Heart left ventricle (tissue), 16 donors: ENCODE data around the gene STEAP3. TPM values are rescaled to one million over a fixed set of nuclear protein-coding genes. Genes with fewer than 3 reads are reported as not detected.

ENCODE experiments used
- ATAC-seq, 4 donors: fragments of 200-7000 bp; cut with Tn5 transposase; one replicate each; pipeline ENCODE4 v1.9.1; 2020 to 2022; ENCODE audit warnings: moderate library complexity in 4 of 4, mild to moderate bottlenecking in 3 of 4, moderate number of reproducible peaks in 1 of 4
- DNase-seq, 5 donors: peaks; one replicate each; pipeline ENCODE4 v3.0.0-alpha.2; 2020
- H3K27ac ChIP-seq, 12 donors: fragments of 200-600 bp; sonication (generic) in 4 of 12; one replicate each; pipeline versions ENCODE4 v1.5.0 to v1.8.0; 2016 to 2022; ENCODE audit warnings: mild to moderate bottlenecking in 2 of 12
- H3K27me3 ChIP-seq, 9 donors: fragments of 200-600 bp; sonication (generic) in 2 of 9; one replicate each; pipeline versions ENCODE4 v1.5.1 to v1.8.0; 2016 to 2022; ENCODE audit warnings: mild to moderate bottlenecking in 3 of 9
- H3K36me3 ChIP-seq, 9 donors: fragments of 200-600 bp; sonication (generic) in 2 of 9; one replicate each; pipeline versions ENCODE4 v1.5.0 to v1.8.0; 2018 to 2022; ENCODE audit warnings: mild to moderate bottlenecking in 2 of 9
- H3K4me1 ChIP-seq, 12 donors: fragments of 200-600 bp; sonication (generic) in 4 of 12; one replicate each; pipeline versions ENCODE4 v1.5.0 to v1.8.0; 2016 to 2022; ENCODE audit warnings: mild to moderate bottlenecking in 3 of 12
- H3K4me3 ChIP-seq, 12 donors: fragments of 200-600 bp; sonication (generic) in 4 of 12; one replicate each; pipeline versions ENCODE4 v1.5.0 to v1.8.0; 2017 to 2022; ENCODE audit warnings: mild to moderate bottlenecking in 9 of 12, moderate library complexity in 4 of 12
- H3K9me3 ChIP-seq, 12 donors: fragments of 200-600 bp; sonication (generic) in 4 of 12; one replicate each; pipeline versions ENCODE4 v1.5.0 to v1.8.0; 2016 to 2022; ENCODE audit warnings: mild to moderate bottlenecking in 1 of 12
- POLR2A ChIP-seq, 2 donors: fragments of 450-650 bp; IDR thresholded peaks; one replicate each; pipeline ENCODE4 v1.6.1; 2017; ENCODE audit warnings: antibody characterized with exemption in 2 of 2, mild to moderate bottlenecking in 2 of 2, moderate library complexity in 2 of 2
- WGBS, 4 donors: extraction: QIAGEN DNeasy Blood & Tissue Kit in 2 of 4; methylation state at CpG; one replicate each; pipeline versions ENCODE4 v1.1.5 to v1.1.7; 2013 to 2018; 5-methylcytosine and 5-hydroxymethylcytosine counted together
- intact Hi-C, 10 donors: fragments of 100-400 bp; cut with DNase I; formaldehyde crosslinking; loops; one replicate each; pipeline versions ENCODE4 v1.11.1 to v1.14.2; 2022
- polyA plus RNA-seq, 2 donors: library from polyadenylated mRNA; stranded (reverse); fragments of 200-250 nt; gene quantifications; one replicate each; pipeline ENCODE4 v1.2.3, GENCODE V29; 2013
- total RNA-seq, 9 donors: library from RNA; depleted of rRNA in 2 of 9; stranded (reverse); fragments of >200 nt in 2 of 9; fragmentation: NEBNext Ultra II Directional in 3 of 9; extraction: Animal tissue kit (Norgen Biotek cat#: 25700) in 3 of 9; gene quantifications; one replicate each; pipeline versions ENCODE4 v1.1.0 to v1.2.4, GENCODE V29; 2016 to 2023
- TF ChIP-seq, protein P1 (sequence below), 12 donors: fragments of 200-600 bp; sonication (generic) in 4 of 12; IDR thresholded peaks; one replicate each; pipeline versions ENCODE4 v1.5.0 to v1.8.0; 2018 to 2022; ENCODE audit warnings: antibody characterized with exemption in 12 of 12, mild to moderate bottlenecking in 5 of 12
- donor health status: ischemic (EF 13 %, LVEDD 7.1; RV severe dilation, severe dysfunction).
- donor health status: healthy with polysubstance abuse.
- donor health status: DM: no; HTN: yes; CAD: no.
- donor health status: DM: no; HTN: no; CAD: no.
- donor health status: ischemic (EF 25% LVEDD 6.9; RV normal size, moderate dysfunction).
- donor health status: ischemic (EF 25% LVEDD 5.7; RV mildly dilated, moderate dysfunction).
- donor health status: healthy.
- donor health status: DM: yes; HTN: yes; CAD: no.
- donor health status: ischemic (EF 35%, LVEDD 5.7; RV mildly dilated, moderate dysfunction).
- donor health status: nonischemic (EF 11% LVEDD 7.7; RV severe dilation, severe dysfunction).
- donor health status: DM: yes; HTN: yes; CAD: no.
- donor health status: PGD.
- donor health status: ischemic (EF 29% LVEDD 5.4; RV normal size, mild dysfunction).
- donor health status: nonischemic (EF 23%, LVEDD 6.1; RV moderate dilation, normal function).

Gene STEAP3
- total and polyA plus RNA-seq, 11 donors: 4.9 to 38.5 (median 11.1) TPM

DNA sequence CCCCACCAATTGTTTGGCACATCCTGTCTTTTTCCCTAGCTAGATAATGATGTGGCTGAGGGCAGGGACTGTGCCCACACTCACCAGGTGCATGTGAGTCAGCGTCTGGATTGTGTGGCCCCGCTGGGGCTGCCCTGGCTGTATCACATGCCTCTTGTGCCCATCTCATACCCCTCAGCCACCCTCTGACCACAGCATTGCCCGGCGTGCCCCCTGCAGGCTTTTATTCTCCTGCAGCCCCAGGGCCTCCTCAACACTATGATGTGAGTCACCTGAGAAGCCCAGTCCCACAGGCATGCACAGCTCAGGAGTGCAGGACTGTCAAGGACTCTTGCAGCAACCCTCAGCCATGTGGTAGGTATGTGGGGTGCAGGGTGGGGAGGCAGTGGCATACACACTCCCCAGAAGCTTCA lies 14.8 kb upstream of the STEAP3 start:
- TF ChIP-seq, protein P1, sequence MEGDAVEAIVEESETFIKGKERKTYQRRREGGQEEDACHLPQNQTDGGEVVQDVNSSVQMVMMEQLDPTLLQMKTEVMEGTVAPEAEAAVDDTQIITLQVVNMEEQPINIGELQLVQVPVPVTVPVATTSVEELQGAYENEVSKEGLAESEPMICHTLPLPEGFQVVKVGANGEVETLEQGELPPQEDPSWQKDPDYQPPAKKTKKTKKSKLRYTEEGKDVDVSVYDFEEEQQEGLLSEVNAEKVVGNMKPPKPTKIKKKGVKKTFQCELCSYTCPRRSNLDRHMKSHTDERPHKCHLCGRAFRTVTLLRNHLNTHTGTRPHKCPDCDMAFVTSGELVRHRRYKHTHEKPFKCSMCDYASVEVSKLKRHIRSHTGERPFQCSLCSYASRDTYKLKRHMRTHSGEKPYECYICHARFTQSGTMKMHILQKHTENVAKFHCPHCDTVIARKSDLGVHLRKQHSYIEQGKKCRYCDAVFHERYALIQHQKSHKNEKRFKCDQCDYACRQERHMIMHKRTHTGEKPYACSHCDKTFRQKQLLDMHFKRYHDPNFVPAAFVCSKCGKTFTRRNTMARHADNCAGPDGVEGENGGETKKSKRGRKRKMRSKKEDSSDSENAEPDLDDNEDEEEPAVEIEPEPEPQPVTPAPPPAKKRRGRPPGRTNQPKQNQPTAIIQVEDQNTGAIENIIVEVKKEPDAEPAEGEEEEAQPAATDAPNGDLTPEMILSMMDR (IDR thresholded peaks at IDR 0.05): no peak
- no peak for TF ChIP-seq POLR2A (IDR thresholded peaks at IDR 0.05)
- no peaks in the 10 kb centered on the region for H3K36me3 ChIP-seq
- no peaks in the 10 kb centered on the region for H3K9me3 ChIP-seq
- WGBS, 4 donors: 61 to 71% (median 66%) methylated on average over 1 to 4 of the region's 4 CpGs
- DNase-seq (no peak), ATAC-seq (no peak)
- intact Hi-C loops: no loop called here
- no peak overlapping the region for H3K27ac ChIP-seq
- H3K4me1 ChIP-seq: no peaks in the 10 kb centered on the region
- peaks cover 0 to 3% (median 0%) of the 10 kb centered on the region in 9 donors for H3K27me3 ChIP-seq
- H3K4me3 ChIP-seq: no peak overlapping the region

GRCh38 chr2:119212139-119212800 lies 11.4 kb upstream of the STEAP3 start:
- Histone ChIP-seq H3K4me3 (no peak overlapping the region), H3K36me3 (no peaks in the 10 kb centered on the region), H3K9me3 (no peaks in the 10 kb centered on the region), H3K27ac (no peak overlapping the region), H3K4me1 (no peaks in the 10 kb centered on the region), H3K27me3 (peaks cover 0 to 3% (median 0%) of the 10 kb centered on the region in 9 donors)
- no peak for DNase-seq
- WGBS, 4 donors: 46 to 74% (median 69%) methylated on average over 9 to 10 of the region's 10 CpGs
- peak in 1 of 4 donors; percentile 34 for ATAC-seq
- TF ChIP-seq, protein P1 (IDR thresholded peaks at IDR 0.05): no peak
- TF ChIP-seq POLR2A (IDR thresholded peaks at IDR 0.05): no peak
- intact Hi-C loops: no loop called here

DNA sequence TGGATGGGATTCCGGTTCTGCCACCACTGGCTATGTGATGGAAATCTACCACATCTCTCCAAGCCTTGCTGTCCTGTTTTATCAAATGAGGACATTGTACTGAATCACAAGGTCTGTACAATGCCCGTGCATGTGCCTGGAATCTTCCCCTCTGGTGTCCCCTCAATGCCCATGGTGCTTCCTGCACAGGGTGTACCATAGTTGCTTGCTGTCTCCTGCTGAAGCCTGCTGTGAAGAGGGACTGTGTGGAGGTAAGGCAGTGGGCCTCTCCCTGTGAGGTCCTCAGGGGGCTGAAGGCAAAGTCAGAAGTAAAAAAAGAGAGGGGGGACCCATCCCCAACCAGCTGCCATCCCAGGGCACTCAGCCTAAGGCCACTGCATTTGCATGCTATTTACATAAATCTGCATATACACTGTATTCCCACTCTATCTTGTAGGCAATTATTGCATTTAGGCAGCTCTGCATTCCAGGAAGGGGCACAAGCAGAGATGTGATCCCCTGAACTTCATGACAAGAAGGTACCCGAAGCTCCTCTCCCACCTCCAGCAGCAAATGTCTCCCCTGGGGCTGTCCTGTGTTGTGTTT lies 9.1 kb upstream of the STEAP3 start:
- ATAC-seq (no peak), DNase-seq (no peak)
- no peaks in the 10 kb centered on the region for H3K36me3 ChIP-seq
- no peaks in the 10 kb centered on the region for H3K9me3 ChIP-seq
- intact Hi-C loops: loop anchor here in 3 of 10 donors (5.0 kb wide), 2 partner anchors 78 to 448 kb away; no protein-coding TSS in a partner anchor
- 68 to 79% (median 76%) methylated on average over 3 of the region's 3 CpGs for WGBS, 4 donors
- TF ChIP-seq, protein P1 (IDR thresholded peaks at IDR 0.05): no peak
- no peak for TF ChIP-seq POLR2A (IDR thresholded peaks at IDR 0.05)
- no peak overlapping the region for H3K27ac ChIP-seq
- no peak overlapping the region for H3K4me3 ChIP-seq
- peaks cover 0 to 7% (median 2%) of the 10 kb centered on the region in 12 donors for H3K4me1 ChIP-seq
- no peaks in the 10 kb centered on the region for H3K27me3 ChIP-seq

DNA sequence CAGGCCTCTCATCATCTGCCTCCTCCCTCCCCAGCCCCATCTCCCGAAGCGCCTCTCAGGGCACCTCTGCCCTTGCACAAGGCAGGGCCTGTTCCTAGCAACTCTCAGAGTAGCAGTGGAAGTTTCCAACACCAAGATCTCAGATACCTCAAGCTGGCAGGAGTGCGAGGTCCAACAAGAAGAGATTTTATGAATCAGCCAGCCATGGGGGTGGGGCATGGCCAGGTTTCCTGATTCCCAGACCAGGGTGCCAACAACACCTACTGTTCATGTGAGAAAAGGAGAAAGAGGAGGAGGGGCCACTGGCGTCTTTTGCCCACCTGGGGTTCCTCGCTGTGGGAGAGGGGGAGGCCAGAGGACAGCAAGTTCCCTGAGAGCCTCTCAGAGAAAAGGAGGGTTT lies 6.6 kb upstream of the STEAP3 start:
- H3K9me3 ChIP-seq: no peaks in the 10 kb centered on the region
- intact Hi-C loops: loop anchor here in 3 of 10 donors (5.0 kb wide), 2 partner anchors 75 to 445 kb away; no protein-coding TSS in a partner anchor
- 89 to 93% (median 93%) methylated on average over 5 of the region's 5 CpGs for WGBS, 4 donors
- H3K36me3 ChIP-seq: no peaks in the 10 kb centered on the region
- DNase-seq: no peak
- peaks cover 0 to 10% (median 2%) of the 10 kb centered on the region in 12 donors for H3K4me1 ChIP-seq
- TF ChIP-seq, protein P1 (IDR thresholded peaks at IDR 0.05): no peak
- TF ChIP-seq POLR2A (IDR thresholded peaks at IDR 0.05): no peak
- H3K4me3 ChIP-seq: no peak overlapping the region
- H3K27ac ChIP-seq: no peak overlapping the region
- H3K27me3 ChIP-seq: no peaks in the 10 kb centered on the region
- ATAC-seq: no peak
